ENCODE data around the gene LAYN.

The LAYN gene, protein sequence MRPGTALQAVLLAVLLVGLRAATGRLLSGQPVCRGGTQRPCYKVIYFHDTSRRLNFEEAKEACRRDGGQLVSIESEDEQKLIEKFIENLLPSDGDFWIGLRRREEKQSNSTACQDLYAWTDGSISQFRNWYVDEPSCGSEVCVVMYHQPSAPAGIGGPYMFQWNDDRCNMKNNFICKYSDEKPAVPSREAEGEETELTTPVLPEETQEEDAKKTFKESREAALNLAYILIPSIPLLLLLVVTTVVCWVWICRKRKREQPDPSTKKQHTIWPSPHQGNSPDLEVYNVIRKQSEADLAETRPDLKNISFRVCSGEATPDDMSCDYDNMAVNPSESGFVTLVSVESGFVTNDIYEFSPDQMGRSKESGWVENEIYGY

DNA sequence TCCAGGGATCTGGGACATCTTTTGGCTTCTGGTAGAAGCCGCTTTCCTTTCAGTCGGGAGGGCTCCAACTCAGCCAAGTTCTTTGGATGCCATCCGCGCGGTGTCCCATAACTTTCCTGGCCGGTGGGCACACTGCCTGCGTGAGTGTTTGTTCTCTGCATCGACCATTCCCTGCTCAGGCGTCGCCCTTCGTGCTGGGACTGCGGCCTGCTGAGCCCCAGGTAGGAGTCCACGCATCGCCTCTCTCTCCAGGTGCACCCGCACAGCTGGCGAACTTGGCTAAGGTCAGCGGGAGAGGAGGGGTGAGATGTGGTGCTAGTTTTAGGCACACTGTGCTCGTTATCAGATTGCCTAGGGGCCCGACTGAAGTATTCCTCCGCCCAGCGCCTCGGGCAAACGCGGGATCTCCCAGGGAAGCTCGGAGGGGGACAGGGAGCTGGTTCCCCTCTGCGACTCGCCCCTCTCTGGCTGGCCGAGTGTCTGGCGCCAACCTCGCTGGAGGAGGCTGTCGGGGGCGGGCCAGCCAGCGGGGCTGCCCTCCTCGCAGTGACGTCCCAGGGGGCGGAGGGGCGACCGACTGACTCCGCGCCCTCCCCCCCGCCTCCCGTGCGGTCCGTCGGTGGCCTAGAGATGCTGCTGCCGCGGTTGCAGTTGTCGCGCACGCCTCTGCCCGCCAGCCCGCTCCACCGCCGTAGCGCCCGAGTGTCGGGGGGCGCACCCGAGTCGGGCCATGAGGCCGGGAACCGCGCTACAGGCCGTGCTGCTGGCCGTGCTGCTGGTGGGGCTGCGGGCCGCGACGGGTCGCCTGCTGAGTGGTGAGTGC, at the start of gene LAYN:
TSS of gene LAYN (plus strand) at position 607 of the 823 bp plus-strand sequence. CDS start at position 731, 124 bp downstream.
- Histone ChIP-seq H3K9me3 (ENCODE audit: control insufficient read depth, insufficient read depth, low read length) (no peaks in the 10 kb centered on the region), H3K4me3 (ENCODE audit: low read length) (no peak within 1 kb of the TSS), H4K20me1 (ENCODE audit: control insufficient read depth, insufficient read depth, low read depth, low read length) (no peaks in the 10 kb centered on the region), H3K4me1 (ENCODE audit: control insufficient read depth, low read length) (no peaks in the 10 kb centered on the region), H3K27ac (ENCODE audit: low read depth, low read length) (no peak within 1 kb of the TSS), H3K79me2 (ENCODE audit: control insufficient read depth, low read length) (no peaks in the 10 kb centered on the region), H3K27me3 (ENCODE audit: control insufficient read depth, low read length) (peaks cover 56% of the 10 kb centered on the region), H3K4me2 (ENCODE audit: low read length) (no peak within 1 kb of the TSS), H3K9me2 (replicated peaks; ENCODE audit: control insufficient read depth, low read length) (no peaks in the 10 kb centered on the region), H3K36me3 (ENCODE audit: control insufficient read depth, low read length) (no peaks in the 10 kb centered on the region), H3F3A (ENCODE audit: control insufficient read depth, insufficient read depth) (no peaks in the 10 kb centered on the region)
- TF ChIP-seq EZH2phosphoT487 (IDR thresholded peaks at IDR 0.05; ENCODE audit: borderline replicate concordance, low read length): no peak
- TF ChIP-seq, protein P1, sequence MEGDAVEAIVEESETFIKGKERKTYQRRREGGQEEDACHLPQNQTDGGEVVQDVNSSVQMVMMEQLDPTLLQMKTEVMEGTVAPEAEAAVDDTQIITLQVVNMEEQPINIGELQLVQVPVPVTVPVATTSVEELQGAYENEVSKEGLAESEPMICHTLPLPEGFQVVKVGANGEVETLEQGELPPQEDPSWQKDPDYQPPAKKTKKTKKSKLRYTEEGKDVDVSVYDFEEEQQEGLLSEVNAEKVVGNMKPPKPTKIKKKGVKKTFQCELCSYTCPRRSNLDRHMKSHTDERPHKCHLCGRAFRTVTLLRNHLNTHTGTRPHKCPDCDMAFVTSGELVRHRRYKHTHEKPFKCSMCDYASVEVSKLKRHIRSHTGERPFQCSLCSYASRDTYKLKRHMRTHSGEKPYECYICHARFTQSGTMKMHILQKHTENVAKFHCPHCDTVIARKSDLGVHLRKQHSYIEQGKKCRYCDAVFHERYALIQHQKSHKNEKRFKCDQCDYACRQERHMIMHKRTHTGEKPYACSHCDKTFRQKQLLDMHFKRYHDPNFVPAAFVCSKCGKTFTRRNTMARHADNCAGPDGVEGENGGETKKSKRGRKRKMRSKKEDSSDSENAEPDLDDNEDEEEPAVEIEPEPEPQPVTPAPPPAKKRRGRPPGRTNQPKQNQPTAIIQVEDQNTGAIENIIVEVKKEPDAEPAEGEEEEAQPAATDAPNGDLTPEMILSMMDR (IDR thresholded peaks at IDR 0.05; ENCODE audit: low read depth, low read length, poor library complexity, severe bottlenecking): no peak

DNA sequence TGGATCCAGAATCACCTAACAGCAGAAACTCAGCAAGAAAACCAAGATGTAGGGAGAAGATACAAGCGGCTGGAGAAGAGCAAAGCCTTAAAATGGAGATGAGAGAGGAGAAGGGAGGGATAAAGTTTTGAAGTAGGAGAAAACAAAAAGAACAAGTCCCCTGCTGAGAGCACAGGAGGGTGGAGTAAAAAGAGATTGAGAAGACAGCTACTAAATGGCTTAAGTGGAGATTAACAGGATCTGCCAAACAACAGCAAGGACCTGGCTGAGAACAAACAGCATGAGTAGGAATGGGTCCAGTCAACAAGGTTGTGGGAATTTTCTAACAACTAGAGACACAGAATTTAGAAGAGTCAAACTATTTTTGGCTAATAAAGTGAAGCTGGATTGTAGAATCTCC, 46.5 kb upstream of the LAYN start:
- H3K36me3 ChIP-seq (ENCODE audit: control insufficient read depth, low read length): no peaks in the 10 kb centered on the region
- TF ChIP-seq, protein P1 (IDR thresholded peaks at IDR 0.05; ENCODE audit: low read depth, low read length, poor library complexity, severe bottlenecking): no peak
- no peak for TF ChIP-seq EZH2phosphoT487 (IDR thresholded peaks at IDR 0.05; ENCODE audit: borderline replicate concordance, low read length)
- H3K79me2 ChIP-seq (ENCODE audit: control insufficient read depth, low read length): no peaks in the 10 kb centered on the region
- H3K9me2 ChIP-seq (replicated peaks; ENCODE audit: control insufficient read depth, low read length): no peaks in the 10 kb centered on the region
- H3K27ac ChIP-seq (ENCODE audit: low read depth, low read length): no peak overlapping the region
- no peak overlapping the region for H3K4me2 ChIP-seq (ENCODE audit: low read length)
- no peaks in the 10 kb centered on the region for H3F3A ChIP-seq (ENCODE audit: control insufficient read depth, insufficient read depth)
- no peak overlapping the region for H3K4me3 ChIP-seq (ENCODE audit: low read length)
- peaks cover 35% of the 10 kb centered on the region for H3K27me3 ChIP-seq (ENCODE audit: control insufficient read depth, low read length)
- H3K9me3 ChIP-seq (ENCODE audit: control insufficient read depth, insufficient read depth, low read length): no peaks in the 10 kb centered on the region
- H4K20me1 ChIP-seq (ENCODE audit: control insufficient read depth, insufficient read depth, low read depth, low read length): no peaks in the 10 kb centered on the region
- H3K4me1 ChIP-seq (ENCODE audit: control insufficient read depth, low read length): no peaks in the 10 kb centered on the region

DNA sequence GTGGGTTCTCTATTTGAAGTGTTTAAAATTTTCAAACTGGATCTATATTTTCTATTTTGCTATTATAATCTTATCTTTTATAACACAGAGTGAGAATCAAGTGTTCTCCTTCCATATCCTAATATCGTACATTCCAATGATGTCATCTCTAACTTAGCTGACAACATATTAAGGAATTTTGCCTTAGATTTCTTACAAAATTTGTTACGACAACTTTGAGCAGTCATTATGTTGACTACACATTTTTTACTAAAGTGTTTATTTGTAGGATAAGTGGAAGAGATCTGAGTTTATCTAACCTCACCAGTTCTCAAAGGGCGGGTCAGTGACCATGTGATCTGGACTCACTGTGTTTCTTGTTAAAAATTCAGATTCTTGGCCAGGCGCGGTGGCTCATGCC, 41.0 kb upstream of the LAYN start:
- no peaks in the 10 kb centered on the region for H3K9me2 ChIP-seq (replicated peaks; ENCODE audit: control insufficient read depth, low read length)
- H3K4me2 ChIP-seq (ENCODE audit: low read length): no peak overlapping the region
- H3K27me3 ChIP-seq (ENCODE audit: control insufficient read depth, low read length): peaks cover 30% of the 10 kb centered on the region
- no peak overlapping the region for H3K27ac ChIP-seq (ENCODE audit: low read depth, low read length)
- H3K36me3 ChIP-seq (ENCODE audit: control insufficient read depth, low read length): no peaks in the 10 kb centered on the region
- no peaks in the 10 kb centered on the region for H3F3A ChIP-seq (ENCODE audit: control insufficient read depth, insufficient read depth)
- no peaks in the 10 kb centered on the region for H3K79me2 ChIP-seq (ENCODE audit: control insufficient read depth, low read length)
- no peaks in the 10 kb centered on the region for H3K4me1 ChIP-seq (ENCODE audit: control insufficient read depth, low read length)
- H3K4me3 ChIP-seq (ENCODE audit: low read length): no peak overlapping the region
- no peak for TF ChIP-seq EZH2phosphoT487 (IDR thresholded peaks at IDR 0.05; ENCODE audit: borderline replicate concordance, low read length)
- TF ChIP-seq, protein P1 (IDR thresholded peaks at IDR 0.05; ENCODE audit: low read depth, low read length, poor library complexity, severe bottlenecking): no peak
- no peaks in the 10 kb centered on the region for H3K9me3 ChIP-seq (ENCODE audit: control insufficient read depth, insufficient read depth, low read length)
- H4K20me1 ChIP-seq (ENCODE audit: control insufficient read depth, insufficient read depth, low read depth, low read length): no peaks in the 10 kb centered on the region
